Activated B cell treated with CpG ODN at 0.5 μM for 24 hours (primary cell): ENCODE data around the gene C17orf107. TPM values are rescaled to one million over a fixed set of nuclear protein-coding genes. Genes with fewer than 3 reads are reported as not detected.

Source experiments
- ATAC-seq: fragments of 200-7000 bp; cut with Tn5 transposase; one replicate; pipeline ENCODE4 v1.10.0; 2021; ENCODE audit warnings: low read depth, mild to moderate bottlenecking, moderate library complexity
- CTCF ChIA-PET: fragments of 350-600 bp; sonication (Branson Sonifier 250); formaldehyde crosslinking; loops from one replicate; lab custom pipeline; 2021; ENCODE audit warnings: antibody characterized with exemption; lab: Charles Lee
- POLR2A ChIA-PET: fragments of 350-600 bp; sonication (Branson Sonifier 250); formaldehyde crosslinking; loops from one replicate; lab custom pipeline; 2021; ENCODE audit warnings: antibody characterized with exemption; lab: Charles Lee
- DNase-seq: peaks from one replicate; pipeline ENCODE4 v3.0.0; 2022
- H3K27ac Mint-ChIP-seq: one replicate; pipeline ENCODE4 v1.8.0; 2020; ENCODE audit warnings: mixed read lengths
- H3K27me3 Mint-ChIP-seq: one replicate; pipeline ENCODE4 v1.8.0; 2021; ENCODE audit warnings: mixed read lengths
- H3K36me3 Mint-ChIP-seq: one replicate; pipeline ENCODE4 v1.8.0; 2021; ENCODE audit warnings: low read depth, mixed read lengths
- H3K4me1 Mint-ChIP-seq: one replicate; pipeline ENCODE4 v1.8.0; 2021; ENCODE audit warnings: mixed read lengths
- H3K4me3 Mint-ChIP-seq: one replicate; pipeline ENCODE4 v1.8.0; 2020; ENCODE audit warnings: mild to moderate bottlenecking, mixed read lengths
- H3K9me3 Mint-ChIP-seq: one replicate; pipeline ENCODE4 v1.8.0; 2020; ENCODE audit warnings: mixed read lengths
- intact Hi-C: fragments of 100-400 bp; cut with micrococcal nuclease; formaldehyde crosslinking; loops from one replicate; pipeline ENCODE4 v1.15.1; 2024
- total RNA-seq: library from RNA; stranded (reverse); gene quantifications from 2 replicates; pipeline ENCODE4 v1.2.3, GENCODE V29; 2022
- TF ChIP-seq, protein P1 (sequence below): fragments of 200-600 bp; IDR thresholded peaks from one replicate; pipeline ENCODE4 v1.8.0; 2022; ENCODE audit warnings: antibody characterized with exemption, mild to moderate bottlenecking

C17orf107 gene
- total RNA-seq, 1 donor from 2014 or later: 1.8 TPM

DNA sequence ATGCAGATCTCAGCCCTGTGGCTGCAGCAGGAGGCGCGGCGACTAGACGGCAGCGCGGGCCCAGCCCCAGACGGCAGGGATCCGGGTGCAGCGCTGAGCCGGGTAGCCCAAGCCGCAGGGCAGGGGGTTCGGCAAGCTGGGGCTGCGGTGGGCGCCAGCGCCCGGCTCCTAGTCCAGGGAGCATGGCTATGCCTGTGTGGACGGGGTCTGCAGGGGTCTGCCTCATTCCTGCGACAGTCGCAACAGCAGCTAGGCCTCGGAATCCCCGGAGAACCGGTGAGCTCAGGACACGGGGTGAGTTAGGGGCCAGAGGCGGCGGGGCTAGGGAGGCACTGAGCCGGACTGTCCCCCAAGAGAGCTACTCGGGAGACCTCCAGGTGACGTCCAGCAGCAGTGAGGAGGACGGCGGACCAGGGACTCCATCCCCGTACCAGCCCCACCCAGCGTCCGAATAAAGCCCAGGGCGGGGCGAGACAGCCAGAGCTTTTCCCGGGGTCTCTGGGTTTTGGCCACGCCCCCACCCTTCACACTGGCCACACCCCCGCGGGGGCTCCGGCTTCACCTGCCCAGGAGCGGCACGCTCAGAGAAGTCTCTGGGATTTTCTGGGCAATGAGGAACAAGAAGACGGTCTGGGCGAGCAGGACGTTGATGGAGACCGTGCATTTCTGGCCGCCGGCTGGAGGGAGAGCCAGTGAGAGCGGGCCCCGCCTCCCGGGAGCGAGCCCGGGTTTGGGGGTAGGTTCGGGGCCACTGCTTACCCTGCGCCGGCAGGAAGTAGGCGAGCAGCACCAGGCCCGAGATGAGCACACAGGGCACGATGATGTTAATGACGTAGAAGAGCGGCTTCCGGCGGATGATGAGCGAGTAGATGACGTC is 1.1 kb downstream of the C17orf107 start:
- ATAC-seq (peak; percentile 22), DNase-seq (peak; percentile 46)
- intact Hi-C loops: loop anchor here (5.0 kb wide), 2 partner anchors 177 to 333 kb away; partner anchors contain the start of gene ZFP3
- H3K9me3 Mint-ChIP-seq: no peaks in the 10 kb centered on the region
- no peaks in the 10 kb centered on the region for H3K27me3 Mint-ChIP-seq
- ChIA-PET CTCF (interaction anchor here (1.0 to 1.5 kb wide), 4 partner anchors 11 to 333 kb away, joined by 3 to 6 read pairs (median 4); partner anchors contain the start of genes RNF167 and SLC25A11), POLR2A (interaction anchor here (1.0 to 4.7 kb wide), 6 partner anchors 39 to 190 kb away, joined by 3 to 26 read pairs (median 9); partner anchors contain the start of genes ARRB2, RNF167, SLC25A11 and SPAG7)
- peaks cover 47% of the 10 kb centered on the region for H3K4me1 Mint-ChIP-seq
- H3K4me3 Mint-ChIP-seq: peak overlapping the region; percentile 87
- peaks cover 15% of the 10 kb centered on the region for H3K36me3 Mint-ChIP-seq
- peak overlapping the region; percentile 50 for H3K27ac Mint-ChIP-seq
- TF ChIP-seq, protein P1, sequence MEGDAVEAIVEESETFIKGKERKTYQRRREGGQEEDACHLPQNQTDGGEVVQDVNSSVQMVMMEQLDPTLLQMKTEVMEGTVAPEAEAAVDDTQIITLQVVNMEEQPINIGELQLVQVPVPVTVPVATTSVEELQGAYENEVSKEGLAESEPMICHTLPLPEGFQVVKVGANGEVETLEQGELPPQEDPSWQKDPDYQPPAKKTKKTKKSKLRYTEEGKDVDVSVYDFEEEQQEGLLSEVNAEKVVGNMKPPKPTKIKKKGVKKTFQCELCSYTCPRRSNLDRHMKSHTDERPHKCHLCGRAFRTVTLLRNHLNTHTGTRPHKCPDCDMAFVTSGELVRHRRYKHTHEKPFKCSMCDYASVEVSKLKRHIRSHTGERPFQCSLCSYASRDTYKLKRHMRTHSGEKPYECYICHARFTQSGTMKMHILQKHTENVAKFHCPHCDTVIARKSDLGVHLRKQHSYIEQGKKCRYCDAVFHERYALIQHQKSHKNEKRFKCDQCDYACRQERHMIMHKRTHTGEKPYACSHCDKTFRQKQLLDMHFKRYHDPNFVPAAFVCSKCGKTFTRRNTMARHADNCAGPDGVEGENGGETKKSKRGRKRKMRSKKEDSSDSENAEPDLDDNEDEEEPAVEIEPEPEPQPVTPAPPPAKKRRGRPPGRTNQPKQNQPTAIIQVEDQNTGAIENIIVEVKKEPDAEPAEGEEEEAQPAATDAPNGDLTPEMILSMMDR: no peak

DNA sequence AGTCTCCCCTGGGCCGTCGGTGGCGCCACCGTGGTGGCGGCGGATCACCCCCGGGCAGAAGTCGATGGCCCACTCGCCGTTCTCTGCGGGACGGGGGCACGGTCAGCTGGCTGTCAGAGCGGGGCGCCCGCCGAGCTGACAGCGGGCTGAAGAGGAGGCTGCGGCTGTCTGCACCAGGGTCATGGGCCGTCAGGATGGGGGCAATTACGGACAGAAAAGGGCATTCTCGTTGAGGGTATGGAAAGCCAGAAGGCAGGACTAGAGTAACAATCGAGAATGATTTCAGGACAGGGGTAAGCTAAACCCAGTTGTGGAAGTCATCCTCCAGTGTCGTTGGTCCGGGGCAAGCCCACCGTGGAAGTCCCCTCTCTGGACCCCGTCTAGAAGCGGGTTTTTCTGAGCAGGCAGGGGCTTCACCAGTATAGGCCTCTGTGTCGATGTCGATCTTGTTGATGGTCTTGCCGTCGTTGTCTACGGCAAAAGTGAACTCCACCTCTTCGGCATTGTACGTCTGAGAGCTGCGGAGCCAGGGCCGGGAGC is 1.8 kb downstream of the C17orf107 start:
- no peak for DNase-seq
- no peak for ATAC-seq
- H3K4me1 Mint-ChIP-seq: peaks cover 47% of the 10 kb centered on the region

DNA sequence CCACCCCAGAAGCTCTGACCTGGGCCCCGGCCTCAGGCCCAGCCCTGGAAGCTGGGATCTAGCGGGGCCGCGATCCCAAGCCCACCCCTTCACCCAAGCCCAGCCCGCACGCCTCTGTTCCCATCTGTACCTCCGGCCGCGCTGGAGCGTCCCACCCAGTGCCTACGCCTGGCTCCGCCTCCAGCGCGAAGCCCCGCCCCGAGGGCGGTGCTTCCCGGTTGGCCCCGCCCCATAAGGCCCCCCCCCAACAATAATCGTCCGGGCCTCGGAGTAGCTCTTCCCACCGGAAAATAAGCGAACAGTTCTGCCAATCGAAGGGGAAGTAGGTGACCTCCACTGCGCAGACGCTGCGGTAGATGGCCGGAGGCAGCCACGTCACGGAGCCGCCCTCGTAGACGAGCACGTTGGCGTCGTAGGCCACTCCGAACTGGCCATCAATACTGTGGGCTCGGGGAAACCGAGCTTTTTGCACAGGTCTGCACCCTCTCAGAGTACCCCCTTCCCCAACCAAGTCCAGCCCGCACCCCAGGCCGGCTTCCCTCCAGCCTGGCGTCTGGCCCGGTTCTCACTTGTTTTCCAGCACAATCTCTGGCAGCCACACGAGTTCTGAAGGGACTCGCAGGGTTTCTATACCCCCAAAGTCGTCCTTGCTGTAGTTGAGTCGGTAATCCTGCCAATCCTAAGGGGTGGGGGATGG is 2.5 kb downstream of the C17orf107 start:
- no peaks in the 10 kb centered on the region for H3K9me3 Mint-ChIP-seq
- DNase-seq (no peak), ATAC-seq (no peak)
- CTCF ChIA-PET: interaction anchor here (0.6 to 2.0 kb wide), 3 partner anchors 34 to 160 kb away, joined by 3 to 10 read pairs (median 6); partner anchors contain the start of gene CAMTA2
- intact Hi-C loops: loop anchor here (5.0 kb wide), 2 partner anchors 176 to 334 kb away; partner anchors contain the start of gene ZFP3
- POLR2A ChIA-PET: interaction anchor here (0.6 to 4.7 kb wide), 5 partner anchors 13 to 191 kb away, joined by 5 to 26 read pairs (median 8); partner anchors contain the start of genes ARRB2, RNF167 and SLC25A11
- peaks cover under 1% of the 10 kb centered on the region for H3K27me3 Mint-ChIP-seq
- H3K4me1 Mint-ChIP-seq: peaks cover 47% of the 10 kb centered on the region
- peak overlapping the region; percentile 46 for H3K27ac Mint-ChIP-seq
- H3K4me3 Mint-ChIP-seq: peak overlapping the region; percentile 15
- peaks cover 6% of the 10 kb centered on the region for H3K36me3 Mint-ChIP-seq
- TF ChIP-seq, protein P1: no peak

More for the DNA sequence above, 1.8 kb downstream of the C17orf107 start:
- Mint-ChIP-seq H3K27me3 (no peaks in the 10 kb centered on the region), H3K27ac (peak overlapping the region; percentile 50), H3K4me3 (peak overlapping the region; percentile 87), H3K36me3 (peaks cover 10% of the 10 kb centered on the region), H3K9me3 (no peaks in the 10 kb centered on the region)
- ChIA-PET POLR2A (interaction anchor here (2.4 to 4.7 kb wide), 3 partner anchors 39 to 190 kb away, joined by 8 to 26 read pairs (median 10); partner anchors contain the start of genes ARRB2, RNF167 and SLC25A11), CTCF (interaction anchor here (1.5 kb wide), 1 partner anchor 161 kb away, joined by 3 read pairs; no protein-coding TSS in a partner anchor)
- intact Hi-C loops: loop anchor here (5.0 kb wide), 2 partner anchors 176 to 334 kb away; partner anchors contain the start of gene ZFP3
- TF ChIP-seq, protein P1: no peak

DNA sequence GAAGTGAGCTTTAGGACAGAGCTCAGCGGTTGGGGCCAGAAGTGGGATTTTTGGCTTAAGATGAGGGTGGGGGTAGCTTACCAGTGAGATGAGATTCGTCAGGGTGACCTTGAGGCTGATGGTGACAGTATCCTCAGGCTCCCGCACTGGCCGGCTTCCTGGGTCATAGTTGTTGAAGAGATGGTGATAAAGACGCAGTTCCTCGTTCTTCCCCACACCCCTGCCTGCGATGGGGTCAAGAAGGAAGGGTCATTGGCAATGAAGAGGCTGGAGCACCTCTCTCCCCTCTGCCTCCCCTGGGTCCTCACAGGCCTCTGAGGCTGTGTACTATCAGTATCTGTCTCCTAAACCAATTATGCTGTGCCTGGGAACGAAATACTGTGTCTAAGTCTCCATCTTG is 3.2 kb downstream of the C17orf107 start:
- peak overlapping the region; percentile 73 for H3K27ac Mint-ChIP-seq
- H3K27me3 Mint-ChIP-seq: peaks cover 2% of the 10 kb centered on the region
- ATAC-seq: no peak
- H3K9me3 Mint-ChIP-seq: no peaks in the 10 kb centered on the region
- CTCF ChIA-PET: interaction anchor here (0.6 to 2.0 kb wide), 2 partner anchors 35 to 85 kb away, joined by 6 to 10 read pairs; partner anchors contain the start of gene CAMTA2
- POLR2A ChIA-PET: interaction anchor here (0.8 to 4.7 kb wide), 3 partner anchors 37 to 64 kb away, joined by 3 to 26 read pairs (median 8); partner anchors contain the start of genes PFN1, RNF167 and SLC25A11
- TF ChIP-seq, protein P1: no peak
- intact Hi-C loops: loop anchor here (5.0 kb wide), 2 partner anchors 175 to 335 kb away; partner anchors contain the start of gene ZFP3
- peaks cover 47% of the 10 kb centered on the region for H3K4me1 Mint-ChIP-seq
- H3K4me3 Mint-ChIP-seq: peak overlapping the region; percentile 49
- DNase-seq: no peak
- no peaks in the 10 kb centered on the region for H3K36me3 Mint-ChIP-seq
